NCI-H510A (cell line): ENCODE data around the gene HBZ.
"Not testable (repeated sequence)": the region's sequence is repeated elsewhere in the genome, so short reads cannot be mapped to it uniquely, and the experiment has no call there.

Experiments used
- DNase-seq: peaks from one replicate; lab custom pipeline; 2025; lab: John Stamatoyannopoulos, UW

HBZ gene

DNA sequence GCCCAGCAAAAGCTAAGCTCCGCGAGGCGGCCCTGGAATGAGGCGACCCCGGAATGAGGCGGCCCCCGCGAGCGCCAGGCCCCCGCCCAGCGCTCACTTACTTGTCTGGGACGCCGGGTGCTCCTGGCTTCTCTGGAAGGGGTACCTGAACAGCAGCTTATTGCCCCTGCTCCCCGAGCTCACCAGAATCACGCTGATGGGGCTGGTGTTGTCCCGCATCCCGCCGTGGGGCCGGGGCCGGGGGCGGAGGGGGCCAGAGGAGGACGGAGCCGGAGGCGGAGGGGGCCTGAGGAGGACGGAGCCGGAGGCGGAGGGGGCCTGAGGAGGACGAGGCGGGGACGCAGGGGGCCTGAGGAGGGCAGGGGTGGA, 14.4 kb upstream of the HBZ start:
- no peak for DNase-seq

DNA sequence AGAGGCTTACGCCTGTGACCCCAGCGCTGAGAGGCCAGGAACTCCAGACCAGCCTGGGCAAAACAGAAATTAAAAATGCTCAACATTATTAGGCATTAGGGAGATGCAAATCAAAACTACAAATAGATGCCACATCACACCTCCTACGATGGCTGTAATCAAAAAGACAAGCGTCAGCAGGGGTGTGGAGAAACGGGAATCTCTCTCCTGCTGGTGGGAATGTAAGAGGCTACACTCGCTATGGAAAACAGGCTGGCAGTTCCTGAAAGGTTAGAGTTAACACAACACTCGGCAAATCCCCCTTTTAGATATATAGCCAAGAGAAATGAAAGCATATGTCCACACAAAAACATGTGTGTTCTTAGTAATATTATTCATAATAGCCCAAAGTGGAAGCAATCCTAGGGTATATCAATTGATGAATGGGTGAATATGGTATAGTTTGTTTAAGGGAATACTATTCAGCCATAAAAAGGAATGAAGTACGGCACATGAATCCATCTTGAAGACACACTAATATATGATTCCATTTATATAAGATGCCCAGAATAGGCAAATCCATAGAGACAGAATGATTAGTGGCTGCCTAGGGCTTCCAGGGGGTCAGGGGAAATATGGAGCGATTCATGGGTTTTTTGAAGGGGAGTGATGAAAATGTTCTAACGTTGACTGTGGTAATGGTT, 12.1 kb upstream of the HBZ start:
- no peak for DNase-seq

DNA sequence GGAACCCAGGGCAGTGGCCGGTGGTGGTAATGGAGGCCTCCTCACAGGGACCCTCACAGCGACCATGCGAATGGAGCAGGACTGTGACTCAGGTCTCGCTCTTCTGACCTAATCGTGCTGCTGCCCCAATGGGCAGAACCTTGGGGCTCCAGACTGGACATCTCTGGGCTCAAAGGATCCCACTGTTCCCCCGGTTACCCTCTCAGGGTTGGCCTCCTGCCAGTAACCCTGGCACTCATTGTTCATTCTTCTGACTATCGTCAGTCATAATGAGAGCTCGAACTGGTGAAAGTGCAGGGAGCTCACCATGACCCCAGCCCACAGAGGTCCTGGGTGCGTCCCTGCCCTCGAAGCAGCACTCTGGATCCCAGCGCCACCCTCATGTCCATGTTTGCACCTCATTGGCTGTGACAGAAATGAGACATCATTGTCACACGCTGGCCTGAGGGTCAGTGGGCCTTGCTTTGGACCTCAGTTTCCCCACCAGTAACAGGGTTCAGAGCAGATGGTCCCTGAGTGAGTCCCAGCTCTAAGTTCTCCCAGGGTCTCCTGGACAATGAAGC, 10.0 kb upstream of the HBZ start:
- DNase-seq, result no peak

DNA sequence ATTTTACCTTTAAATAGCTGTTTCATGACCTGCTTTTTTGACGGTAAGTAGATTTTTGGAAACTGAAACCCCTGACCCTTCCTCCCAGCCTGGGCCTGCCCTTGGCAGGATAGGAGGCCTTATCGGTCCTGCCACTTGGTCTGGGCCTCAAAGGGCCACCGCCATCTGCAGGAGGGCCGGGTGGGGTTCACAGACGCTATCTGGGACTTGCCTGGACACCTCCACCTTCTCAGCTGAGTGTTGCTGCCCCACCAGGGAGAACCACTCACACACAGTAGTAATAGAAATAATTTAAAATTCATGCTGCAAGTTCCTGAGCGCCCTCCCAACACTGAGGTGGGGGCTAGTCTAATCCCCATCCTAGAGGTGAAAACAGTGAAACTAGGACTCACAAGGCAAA, 9.4 kb upstream of the HBZ start:
- no peak for DNase-seq

DNA sequence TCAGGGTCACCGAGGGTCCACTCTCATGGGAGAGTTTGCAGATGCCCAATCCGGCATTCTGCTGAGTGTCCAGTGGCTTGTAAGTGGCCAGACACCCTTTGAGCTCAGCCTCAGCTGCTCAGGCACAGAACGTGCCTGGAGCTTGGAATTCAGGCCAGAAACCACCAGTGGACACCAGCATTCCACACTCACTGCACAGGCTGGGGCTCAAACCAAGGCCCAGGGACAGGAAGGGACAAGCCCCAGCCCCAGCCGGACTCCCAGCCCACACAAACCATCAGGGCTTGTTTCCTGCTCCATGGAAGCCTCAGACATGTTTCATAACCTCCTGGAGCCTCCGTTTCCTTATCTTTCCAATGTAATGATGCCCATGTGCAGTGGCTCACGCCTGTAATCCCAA, 9.0 kb upstream of the HBZ start:
- no peak for DNase-seq

DNA sequence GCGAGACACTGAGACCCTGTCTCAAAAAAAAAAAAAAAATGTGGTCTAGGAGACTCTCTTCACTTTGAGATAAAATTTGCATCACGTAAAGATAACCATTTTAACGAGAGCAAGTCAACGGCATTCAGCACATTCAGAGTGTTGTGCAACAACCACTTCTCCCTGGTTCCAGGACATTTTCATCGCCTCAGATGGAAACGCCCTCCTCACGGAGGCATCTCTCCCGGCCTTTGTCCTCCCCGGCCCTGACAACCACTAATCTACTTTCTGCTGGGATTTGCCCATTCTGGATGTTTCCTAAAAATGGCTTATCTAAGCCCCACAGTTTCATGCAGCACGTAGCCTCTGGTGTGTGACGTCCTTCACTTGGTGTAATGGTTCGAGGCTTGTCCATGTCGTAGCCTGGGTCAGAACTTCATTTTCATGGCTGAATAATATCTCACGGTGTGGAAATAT, 7.6 kb upstream of the HBZ start:
- DNase-seq, result no peak

DNA sequence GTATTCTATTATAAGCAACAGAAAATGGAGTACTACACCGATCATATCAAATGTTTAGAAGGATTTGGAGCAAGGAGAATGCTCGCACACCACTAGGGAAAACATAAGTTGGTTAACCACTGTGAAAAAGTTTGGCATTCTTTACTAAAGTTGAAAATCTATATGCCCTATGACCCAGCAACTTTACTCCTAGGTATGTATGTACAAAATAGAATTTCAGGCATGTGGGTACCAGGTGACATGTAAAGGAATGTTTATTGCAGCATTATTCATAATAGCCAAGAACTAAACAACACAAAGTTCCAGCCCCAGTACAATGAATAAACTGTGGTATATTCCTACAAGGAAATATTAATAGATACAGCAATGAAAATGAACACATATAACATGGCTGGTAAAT, 5.8 kb upstream of the HBZ start:
- DNase-seq, result no peak

DNA sequence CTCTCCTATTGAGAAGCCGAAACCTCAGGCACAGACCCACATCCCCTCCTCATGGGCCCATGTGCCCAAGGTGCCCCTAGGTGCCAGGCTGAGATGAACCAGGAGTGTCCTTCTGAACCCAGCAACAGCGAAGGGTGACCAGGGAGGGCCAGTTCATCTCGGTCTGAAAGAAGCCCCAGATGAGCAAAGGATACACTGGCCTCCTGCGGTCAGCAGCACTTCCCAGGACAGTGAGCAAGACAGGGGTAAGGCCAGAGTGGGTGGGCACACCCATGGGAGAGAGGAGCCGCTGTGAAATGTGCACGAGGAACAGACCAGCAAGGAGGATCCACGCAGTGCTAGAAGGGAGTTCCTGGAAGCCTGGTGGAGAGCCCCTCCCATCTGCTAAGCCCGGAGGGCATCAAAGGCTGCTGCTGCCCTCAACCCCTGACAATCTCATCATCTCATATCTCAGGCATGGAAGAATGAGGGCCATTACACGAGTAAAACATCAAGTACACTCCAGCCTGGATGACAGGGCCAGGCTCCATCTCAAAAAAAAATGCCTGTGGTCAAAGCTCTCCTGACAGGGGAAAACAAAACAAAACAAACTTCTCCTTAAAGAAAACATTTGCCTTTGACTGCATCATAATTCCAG, 3.3 kb upstream of the HBZ start:
- no peak for DNase-seq

DNA sequence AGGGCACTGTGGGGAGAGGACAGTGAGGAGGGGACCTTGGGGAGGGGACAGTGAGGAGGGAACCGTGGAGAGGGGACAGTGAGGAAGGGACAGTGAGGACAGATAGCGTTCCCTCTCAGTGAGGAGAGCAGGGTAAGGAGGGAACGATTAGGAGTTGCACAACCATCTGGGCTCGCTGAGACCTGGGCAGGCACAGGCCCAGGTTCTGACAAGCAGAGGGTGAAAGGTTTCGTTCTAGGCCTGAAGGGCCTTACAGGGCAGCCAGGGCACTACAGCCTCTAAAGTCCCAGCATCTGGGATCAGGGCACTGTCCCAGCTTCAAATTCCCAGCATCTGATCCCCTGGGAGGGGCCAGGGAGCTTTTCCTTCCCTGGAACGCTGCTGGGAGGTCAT, 681 bp downstream of the HBZ start:
- DNase-seq, result not testable (repeated sequence)

DNA sequence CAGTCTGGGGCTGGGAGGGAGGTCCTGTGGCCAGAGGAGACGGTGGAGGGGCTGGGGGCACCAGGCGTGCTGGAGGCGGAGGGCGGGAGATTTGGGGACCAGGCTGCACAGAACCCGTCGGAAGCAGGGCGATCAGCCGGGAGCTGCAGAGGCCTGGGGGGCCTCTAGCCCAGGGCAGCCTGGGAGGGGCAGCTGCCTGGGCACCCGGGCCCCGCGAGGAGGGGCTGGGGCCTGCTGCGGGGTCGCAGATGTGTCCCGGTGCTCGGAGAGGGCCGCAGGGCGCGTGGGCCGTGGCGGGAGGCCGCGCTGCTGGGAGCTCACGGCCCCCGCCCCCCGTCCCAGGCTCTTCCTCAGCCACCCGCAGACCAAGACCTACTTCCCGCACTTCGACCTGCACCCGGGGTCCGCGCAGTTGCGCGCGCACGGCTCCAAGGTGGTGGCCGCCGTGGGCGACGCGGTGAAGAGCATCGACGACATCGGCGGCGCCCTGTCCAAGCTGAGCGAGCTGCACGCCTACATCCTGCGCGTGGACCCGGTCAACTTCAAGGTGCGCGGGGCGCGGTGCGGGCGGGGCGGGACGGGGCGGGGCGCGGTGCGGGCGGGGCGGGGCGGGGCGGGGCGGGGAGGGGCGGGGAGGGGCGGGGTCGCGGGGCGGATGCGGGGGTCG, 1.2 kb downstream of the HBZ start:
- DNase-seq, result not testable (repeated sequence)

DNA sequence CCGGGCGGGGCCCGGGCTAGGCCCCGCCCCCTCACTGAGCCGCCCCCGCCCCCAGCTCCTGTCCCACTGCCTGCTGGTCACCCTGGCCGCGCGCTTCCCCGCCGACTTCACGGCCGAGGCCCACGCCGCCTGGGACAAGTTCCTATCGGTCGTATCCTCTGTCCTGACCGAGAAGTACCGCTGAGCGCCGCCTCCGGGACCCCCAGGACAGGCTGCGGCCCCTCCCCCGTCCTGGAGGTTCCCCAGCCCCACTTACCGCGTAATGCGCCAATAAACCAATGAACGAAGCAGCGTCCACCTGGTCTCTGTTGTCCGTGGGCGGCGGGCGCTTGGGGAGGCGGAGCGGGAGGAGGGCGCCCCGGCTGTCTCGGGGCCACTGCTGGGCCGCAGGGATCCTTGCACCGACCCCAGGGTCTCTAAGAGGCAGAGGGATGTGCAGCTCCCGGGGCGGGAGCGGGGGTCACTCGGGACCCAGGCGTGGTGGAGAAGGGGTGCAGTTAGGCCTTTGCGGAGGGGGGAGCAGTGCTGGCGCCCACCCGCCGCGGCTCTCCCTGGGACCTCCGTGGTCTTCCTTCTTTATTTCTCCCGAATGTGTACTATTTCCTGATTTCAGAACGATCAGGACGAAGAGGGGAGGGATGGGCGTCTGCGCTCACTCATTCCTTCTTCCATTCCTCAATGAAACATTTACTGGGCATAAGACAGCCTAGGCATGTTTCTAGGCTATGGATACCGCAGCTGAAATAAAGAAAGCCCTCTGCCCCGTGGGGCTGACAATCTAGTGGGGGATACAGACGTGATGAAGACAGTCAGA, 2.0 kb downstream of the HBZ start:
- no peak for DNase-seq

DNA sequence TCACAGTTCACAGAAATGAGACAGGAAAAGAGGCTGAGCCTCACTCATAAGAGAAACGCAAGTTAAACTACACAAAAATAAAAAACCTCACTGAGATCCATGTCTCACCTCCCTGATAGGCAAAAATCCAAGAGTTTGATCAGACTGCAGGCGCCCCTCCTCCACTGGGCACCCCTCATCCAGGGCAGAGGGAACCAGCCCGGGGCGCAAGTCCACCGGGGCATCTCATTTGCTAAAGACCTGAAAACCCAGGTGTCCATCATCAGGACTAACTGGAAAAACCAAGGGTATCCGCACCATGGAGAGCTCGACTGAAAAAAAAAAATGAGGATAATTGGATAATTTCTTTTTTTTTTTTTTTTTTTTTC, 2.6 kb downstream of the HBZ start:
- DNase-seq, result no peak

DNA sequence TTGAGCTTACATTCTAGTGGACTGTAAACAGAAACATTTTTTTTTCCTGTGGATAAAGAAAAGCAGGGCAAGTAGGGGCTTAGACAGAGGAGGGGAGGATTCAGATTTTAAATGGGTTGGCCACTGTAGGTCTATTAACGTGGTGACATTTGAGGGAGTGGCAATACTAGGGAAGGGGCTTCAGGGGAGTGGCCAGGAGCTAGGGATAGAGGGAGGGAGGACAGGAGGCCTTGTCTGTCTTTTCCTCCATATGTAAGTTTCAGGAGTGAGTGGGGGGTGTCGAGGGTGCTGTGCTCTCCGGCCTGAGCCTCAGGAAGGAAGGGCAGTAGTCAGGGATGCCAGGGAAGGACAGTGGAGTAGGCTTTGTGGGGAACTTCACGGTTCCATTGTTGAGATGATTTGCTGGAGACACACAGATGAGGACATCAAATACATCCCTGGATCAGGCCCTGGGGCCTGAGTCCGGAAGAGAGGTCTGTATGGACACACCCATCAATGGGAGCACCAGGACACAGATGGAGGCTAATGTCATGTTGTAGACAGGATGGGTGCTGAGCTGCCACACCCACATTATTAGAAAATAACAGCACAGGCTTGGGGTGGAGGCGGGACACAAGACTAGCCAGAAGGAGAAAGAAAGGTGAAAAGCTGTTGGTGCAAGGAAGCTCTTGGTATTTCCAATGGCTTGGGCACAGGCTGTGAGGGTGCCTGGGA, 6.8 kb downstream of the HBZ start:
- no peak for DNase-seq

DNA sequence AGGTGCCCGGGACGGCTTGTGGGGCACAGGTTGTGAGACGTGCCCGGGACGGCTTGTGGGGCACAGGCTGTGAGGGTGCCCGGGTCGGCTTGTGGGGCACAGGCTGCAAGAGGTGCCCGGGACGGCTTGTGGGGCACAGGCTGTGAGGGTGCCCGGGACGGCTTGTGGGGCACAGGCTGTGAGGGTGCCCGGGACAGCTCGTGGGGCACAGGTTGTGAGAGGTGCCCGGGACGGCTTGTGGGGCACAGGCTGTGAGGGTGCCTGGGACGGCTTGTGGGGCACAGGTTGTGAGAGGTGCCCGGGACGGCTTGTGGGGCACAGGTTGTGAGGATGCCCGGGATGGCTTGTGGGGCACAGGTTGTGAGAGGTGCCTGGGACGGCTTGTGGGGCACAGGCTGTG, 7.8 kb downstream of the HBZ start:
- DNase-seq, result not testable (repeated sequence)

DNA sequence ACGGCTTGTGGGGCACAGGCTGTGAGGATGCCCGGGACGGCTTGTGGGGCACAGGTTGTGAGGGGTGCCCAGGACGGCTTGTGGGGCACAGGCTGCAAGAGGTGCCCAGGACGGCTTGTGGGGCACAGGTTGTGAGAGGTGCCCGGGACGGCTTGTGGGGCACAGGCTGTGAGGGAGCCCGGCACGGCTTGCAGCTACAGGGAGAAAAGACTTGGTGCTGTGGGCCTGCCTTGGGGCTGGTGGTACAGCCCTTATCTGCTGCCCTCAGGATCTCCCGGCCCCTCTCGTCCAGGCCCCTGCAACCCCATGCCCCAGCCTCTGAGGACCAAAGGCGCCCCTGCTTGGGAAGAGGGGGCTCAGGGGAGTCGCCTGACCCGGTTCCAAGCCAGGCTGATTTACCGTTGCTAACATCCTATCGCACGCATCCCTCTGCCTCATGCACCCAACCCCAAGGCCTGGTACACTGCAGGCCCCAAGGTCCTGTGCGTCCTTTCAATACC, 8.3 kb downstream of the HBZ start:
- no peak for DNase-seq

DNA sequence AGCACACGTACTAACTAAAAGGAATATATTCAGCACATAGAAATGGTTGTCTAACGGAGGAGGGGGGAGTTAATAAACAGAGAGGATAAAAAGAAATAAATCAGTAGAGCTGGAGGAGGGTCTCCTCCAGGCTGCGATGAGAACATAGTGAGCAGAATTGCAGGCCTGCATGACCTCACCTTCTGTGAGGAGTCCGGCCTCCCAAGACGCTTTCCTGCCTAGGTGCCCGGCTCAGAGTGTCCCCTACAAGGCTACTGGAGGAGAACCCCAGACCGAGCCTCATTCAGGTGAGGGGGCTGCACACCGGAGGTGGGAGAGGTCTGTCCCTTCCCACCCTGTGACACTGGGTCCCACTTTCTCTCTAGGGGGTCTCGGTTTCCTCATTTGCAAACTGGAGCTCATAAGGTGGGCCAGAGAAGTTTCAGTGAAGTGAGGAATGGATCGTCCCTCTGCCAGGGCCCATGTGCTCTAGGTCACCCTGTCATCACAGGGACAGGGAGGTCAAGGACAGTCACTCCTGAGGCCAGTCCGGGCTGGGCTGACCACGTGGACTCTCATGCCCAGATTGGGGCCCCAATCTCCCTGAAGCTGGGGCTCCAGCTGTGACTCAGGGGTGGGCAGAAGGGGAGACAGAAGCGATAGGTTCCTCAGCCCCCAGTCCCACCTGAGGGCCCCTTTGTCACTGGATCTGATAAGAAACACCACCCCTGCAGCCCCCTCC, 10.0 kb downstream of the HBZ start:
- no peak for DNase-seq

DNA sequence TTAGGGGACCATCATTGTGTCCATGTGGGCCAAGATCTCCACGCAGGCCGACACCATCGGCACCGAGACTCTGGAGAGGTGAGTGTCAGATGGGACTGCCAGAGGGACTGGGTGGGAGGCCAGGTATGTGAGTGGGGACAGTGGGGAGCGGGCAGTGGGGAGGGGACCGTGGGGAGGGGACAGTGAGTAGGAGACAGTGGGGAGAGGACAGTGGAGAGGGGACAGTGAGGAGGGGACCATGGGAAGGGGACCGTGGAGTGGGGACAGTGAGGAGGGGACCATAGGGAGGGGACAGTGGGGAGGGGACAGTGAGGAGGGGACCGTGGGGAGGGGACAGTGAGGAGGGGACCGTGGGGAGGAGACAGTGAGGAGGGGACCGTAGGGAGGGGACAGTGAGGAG, 10.7 kb downstream of the HBZ start:
- DNase-seq, result not testable (repeated sequence)

DNA sequence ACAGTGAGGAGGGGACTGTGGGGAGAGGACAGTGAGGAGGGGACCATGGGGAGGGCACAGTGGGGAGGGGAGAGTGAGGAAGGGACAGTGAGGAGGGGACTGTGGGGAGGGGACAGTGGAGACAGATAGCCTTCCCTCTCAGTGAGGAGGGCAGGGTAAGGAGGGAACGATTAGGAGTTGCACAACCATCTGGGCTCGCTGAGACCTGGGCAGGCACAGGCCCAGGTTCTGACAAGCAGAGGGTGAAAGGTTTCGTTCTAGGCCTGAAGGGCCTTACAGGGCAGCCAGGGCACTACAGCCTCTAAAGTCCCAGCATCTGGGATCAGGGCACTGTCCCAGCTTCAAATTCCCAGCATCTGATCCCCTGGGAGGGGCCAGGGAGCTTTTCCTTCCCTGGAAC, 11.3 kb downstream of the HBZ start:
- DNase-seq, result not testable (repeated sequence)

DNA sequence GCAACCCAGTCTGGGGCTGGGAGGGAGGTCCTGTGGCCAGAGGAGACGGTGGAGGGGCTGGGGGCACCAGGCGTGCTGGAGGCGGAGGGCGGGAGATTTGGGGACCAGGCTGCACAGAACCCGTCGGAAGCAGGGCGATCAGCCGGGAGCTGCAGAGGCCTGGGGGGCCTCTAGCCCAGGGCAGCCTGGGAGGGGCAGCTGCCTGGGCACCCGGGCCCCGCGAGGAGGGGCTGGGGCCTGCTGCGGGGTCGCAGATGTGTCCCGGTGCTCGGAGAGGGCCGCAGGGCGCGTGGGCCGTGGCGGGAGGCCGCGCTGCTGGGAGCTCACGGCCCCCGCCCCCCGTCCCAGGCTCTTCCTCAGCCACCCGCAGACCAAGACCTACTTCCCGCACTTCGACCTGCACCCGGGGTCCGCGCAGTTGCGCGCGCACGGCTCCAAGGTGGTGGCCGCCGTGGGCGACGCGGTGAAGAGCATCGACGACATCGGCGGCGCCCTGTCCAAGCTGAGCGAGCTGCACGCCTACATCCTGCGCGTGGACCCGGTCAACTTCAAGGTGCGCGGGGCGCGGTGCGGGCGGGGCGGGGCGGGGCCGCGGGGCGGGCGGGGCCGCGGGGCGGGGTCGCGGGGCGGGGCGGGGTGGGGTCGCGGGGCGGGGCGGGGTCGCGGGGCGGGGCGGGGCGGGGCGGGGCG, 11.8 kb downstream of the HBZ start:
- DNase-seq, result not testable (repeated sequence)

DNA sequence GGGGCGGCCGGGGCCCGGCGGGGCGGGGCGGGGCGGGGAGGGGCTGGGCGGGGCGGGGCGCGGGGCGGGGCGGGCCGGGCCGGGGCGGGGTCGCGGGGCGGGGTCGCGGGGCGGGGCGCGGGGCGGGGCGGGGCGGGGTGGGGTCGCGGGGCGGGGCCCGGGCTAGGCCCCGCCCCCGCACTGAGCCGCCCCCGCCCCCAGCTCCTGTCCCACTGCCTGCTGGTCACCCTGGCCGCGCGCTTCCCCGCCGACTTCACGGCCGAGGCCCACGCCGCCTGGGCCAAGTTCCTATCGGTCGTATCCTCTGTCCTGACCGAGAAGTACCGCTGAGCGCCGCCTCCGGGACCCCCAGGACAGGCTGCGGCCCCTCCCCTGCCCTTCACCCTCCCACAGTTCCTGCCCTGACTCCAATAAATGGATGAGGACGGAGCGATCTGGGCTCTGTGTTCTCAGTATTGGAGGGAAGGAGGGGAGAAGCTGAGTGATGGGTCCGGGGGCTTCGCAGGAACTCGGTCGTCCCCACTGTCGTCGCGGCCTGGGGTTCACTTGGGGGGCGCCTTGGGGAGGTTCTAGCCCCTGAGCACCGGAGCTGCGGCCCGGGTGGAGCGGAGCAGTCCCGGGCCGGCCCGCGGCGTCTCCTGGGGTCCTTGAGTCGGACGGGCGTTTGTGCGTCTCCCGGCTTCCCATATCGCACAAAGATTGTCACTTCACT, 12.5 kb downstream of the HBZ start:
- no peak for DNase-seq
